Stimulated activated CD4-positive, alpha-beta T cell treated with anti-CD3 and anti-CD28 coated beads, Interleukin-1b, Interleukin-23, amount 100 ng/mL, for 1 hour (primary cell): Measurements from ENCODE around the gene NOS3.

Experiments used
- DNase-seq, 2 donors: peaks; one replicate each; pipeline ENCODE4 v3.0.0-alpha.2; 2020; ENCODE audit warnings: low read depth in 2 of 2

Gene NOS3

GRCh38 chr7:150979713-150980390, 11.0 kb upstream of the NOS3 start:
- no peak for DNase-seq

- DNase-seq = no peak
These were observed 10.2 kb upstream of the NOS3 start for GRCh38 chr7:150980663-150981062.

- DNase-seq = no peak
These were observed 9.2 kb upstream of the NOS3 start for GRCh38 chr7:150981644-150982043.

- no peak for DNase-seq
These were observed 8.5 kb upstream of the NOS3 start for GRCh38 chr7:150982351-150982750.

- no peak for DNase-seq
These were observed 6.9 kb upstream of the NOS3 start for GRCh38 chr7:150983893-150984368.

GRCh38 chr7:150986099-150986512, 4.7 kb upstream of the NOS3 start:
- peak in 1 of 2 donors; percentile 42 for DNase-seq

- DNase-seq = no peak
These were observed 4.3 kb upstream of the NOS3 start for GRCh38 chr7:150986556-150986955.

GRCh38 chr7:150988230-150989226, 2.3 kb upstream of the NOS3 start:
- peak in 1 of 2 donors; percentile 56 for DNase-seq

GRCh38 chr7:150989456-150989855, 1.4 kb upstream of the NOS3 start:
- no peak for DNase-seq

GRCh38 chr7:150992051-150992640, 1.3 kb downstream of the NOS3 start:
- DNase-seq = no peak

- DNase-seq = no peak
These were observed 2.1 kb downstream of the NOS3 start for GRCh38 chr7:150992833-150993302.

GRCh38 chr7:150993511-150993910, 2.7 kb downstream of the NOS3 start:
- no peak for DNase-seq

- DNase-seq = no peak
These were observed 3.5 kb downstream of the NOS3 start for GRCh38 chr7:150994141-150994837.

GRCh38 chr7:150994838-150995510, 4.2 kb downstream of the NOS3 start:
- DNase-seq = no peak

- DNase-seq = no peak
These were observed 5.7 kb downstream of the NOS3 start for GRCh38 chr7:150996376-150997074.

- DNase-seq = no peak
These were observed 6.3 kb downstream of the NOS3 start for GRCh38 chr7:150997075-150997511.

- no peak for DNase-seq
These were observed 7.0 kb downstream of the NOS3 start for GRCh38 chr7:150997817-150998216.

- no peak for DNase-seq
These were observed 7.5 kb downstream of the NOS3 start for GRCh38 chr7:150998341-150998740.

GRCh38 chr7:150999001-150999400, 8.2 kb downstream of the NOS3 start:
- no peak for DNase-seq

GRCh38 chr7:150999497-151000230, 8.8 kb downstream of the NOS3 start:
- DNase-seq = no peak
